ENCODE measurements around the gene HSPG2.

HSPG2 gene

DNA sequence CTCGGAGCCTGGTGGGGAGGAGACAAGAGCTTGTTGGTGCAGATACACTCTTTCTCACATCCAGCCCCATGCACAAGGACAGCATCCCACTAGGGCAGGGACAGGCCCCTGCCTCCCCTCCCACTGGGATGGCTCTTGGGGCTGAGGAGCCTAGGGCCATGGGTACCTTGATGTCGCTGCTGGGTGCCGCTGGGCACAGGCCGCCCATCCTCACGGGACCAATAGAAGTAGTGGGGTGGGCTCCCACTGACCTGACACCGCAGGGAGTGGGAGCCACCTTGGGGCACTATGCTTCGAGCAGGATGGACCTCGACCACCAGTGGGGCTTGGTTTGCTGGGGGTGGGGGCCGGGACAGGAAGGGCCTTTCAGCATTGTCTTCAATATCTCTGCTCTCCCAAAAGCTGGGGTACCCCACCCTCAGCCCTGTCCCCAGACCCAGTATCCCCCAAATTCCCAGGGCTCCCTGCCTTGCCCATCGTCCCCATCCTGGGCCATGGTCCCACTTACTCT is 77.4 kb downstream of the HSPG2 start:
- H3K27me3 Mint-ChIP-seq (ENCODE audit: low read depth): no peaks in the 10 kb centered on the region
- no peaks in the 10 kb centered on the region for H3K36me3 Mint-ChIP-seq (ENCODE audit: low read depth)
- H3K4me3 Mint-ChIP-seq: no peak overlapping the region
- DNase-seq (ENCODE audit: low spot score): no peak
- H3K4me1 Mint-ChIP-seq (ENCODE audit: low read depth): peaks cover 2% of the 10 kb centered on the region
- H3K27ac Mint-ChIP-seq: no peak overlapping the region
- no peaks in the 10 kb centered on the region for H3K9me3 Mint-ChIP-seq

DNA sequence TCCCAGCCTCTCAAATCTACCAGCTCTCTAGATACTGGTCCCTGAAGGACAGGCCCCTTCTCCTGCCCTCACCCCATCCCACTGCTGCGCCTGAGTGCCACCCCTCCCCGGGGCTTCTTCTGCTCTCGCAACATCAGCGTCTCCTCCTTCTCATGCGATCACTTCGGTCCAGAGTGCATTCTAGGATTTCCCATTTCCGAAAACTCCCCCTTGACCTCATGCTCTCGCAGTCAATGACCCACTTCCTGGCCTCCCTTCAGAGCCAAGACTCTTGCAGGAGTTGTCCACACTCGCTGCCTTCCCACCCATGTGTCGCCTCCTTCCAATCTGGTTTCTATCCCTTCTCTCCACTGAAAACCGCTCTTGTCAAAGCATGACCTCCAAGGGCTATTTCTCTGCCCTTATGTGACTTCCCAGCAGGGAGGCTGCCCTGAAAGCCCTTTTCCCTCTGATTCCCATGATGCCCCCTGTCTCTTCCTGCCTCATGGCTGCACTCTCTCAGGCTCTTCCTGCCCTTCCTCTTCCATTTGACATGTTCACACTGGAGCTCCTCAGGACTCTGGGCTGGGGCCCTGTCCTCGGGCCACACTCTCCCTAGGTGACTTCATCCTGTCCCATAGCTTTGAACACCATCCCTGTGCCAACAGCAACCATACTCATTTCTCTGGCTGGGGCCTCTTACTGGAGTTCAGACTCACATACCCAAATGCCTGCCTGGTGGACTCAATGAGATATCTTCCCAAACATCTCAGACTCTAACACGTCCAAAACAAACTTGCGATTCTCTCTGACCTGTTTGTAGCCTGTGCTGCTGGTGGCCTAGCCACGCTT is 79.1 kb downstream of the HSPG2 start:
- Mint-ChIP-seq H3K27ac (no peak overlapping the region), H3K4me3 (no peak overlapping the region), H3K9me3 (no peaks in the 10 kb centered on the region), H3K36me3 (ENCODE audit: low read depth) (no peaks in the 10 kb centered on the region), H3K4me1 (ENCODE audit: low read depth) (peaks cover 2% of the 10 kb centered on the region), H3K27me3 (ENCODE audit: low read depth) (no peaks in the 10 kb centered on the region)
- DNase-seq (ENCODE audit: low spot score): no peak

- H3K36me3 Mint-ChIP-seq (ENCODE audit: low read depth): no peaks in the 10 kb centered on the region
- H3K27ac Mint-ChIP-seq: no peak overlapping the region
- H3K4me3 Mint-ChIP-seq: no peak overlapping the region
- no peaks in the 10 kb centered on the region for H3K9me3 Mint-ChIP-seq
- DNase-seq (ENCODE audit: low spot score): no peak
- H3K27me3 Mint-ChIP-seq (ENCODE audit: low read depth): no peaks in the 10 kb centered on the region
- H3K4me1 Mint-ChIP-seq (ENCODE audit: low read depth): peaks cover 2% of the 10 kb centered on the region
Measured at GRCh38 chr1:21857142-21857839, 79.8 kb downstream of the HSPG2 start.

DNA sequence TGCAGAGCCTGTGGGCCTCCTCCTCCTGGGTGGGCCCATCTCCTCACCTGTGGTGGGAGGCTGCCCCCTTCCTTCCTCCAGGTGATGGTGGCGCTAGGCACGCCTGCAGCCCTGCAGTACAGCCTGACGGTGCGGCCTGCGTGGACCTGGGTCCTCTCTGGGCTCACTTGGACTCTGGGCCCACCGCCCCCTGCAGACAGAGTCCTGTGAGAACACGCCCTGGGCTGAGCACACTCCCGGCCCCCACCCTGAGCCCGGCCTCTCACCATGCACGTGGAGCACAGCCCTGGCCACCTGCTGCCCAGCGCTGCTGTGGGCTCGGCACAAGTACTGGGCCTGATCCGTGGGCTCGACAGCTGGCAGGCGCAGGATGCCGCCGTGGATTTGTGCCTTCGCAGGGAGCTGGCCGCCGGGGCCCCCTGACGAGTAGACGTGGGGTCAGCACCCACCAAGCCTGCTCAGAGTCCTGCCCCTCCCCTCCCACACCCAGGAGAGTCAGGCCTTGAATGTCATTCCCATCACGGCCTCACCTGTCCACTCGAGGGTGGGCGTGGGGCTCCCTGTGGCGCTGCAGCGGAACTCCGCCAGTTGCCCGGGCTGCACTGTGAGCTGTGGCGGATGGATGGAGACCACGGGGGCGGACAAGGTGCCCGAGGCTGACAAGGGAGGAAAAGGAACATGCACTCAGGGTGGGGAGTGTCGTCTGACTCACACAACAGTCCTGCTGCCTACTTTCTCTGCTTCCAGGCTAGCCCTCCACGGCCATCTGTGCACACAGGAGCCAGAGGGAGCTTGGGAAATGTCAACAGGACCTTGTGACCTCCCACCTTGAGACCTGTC is 81.6 kb downstream of the HSPG2 start:
- no peaks in the 10 kb centered on the region for H3K9me3 Mint-ChIP-seq
- peaks cover 4% of the 10 kb centered on the region for H3K4me1 Mint-ChIP-seq (ENCODE audit: low read depth)
- H3K27me3 Mint-ChIP-seq (ENCODE audit: low read depth): no peaks in the 10 kb centered on the region
- no peak overlapping the region for H3K27ac Mint-ChIP-seq
- no peaks in the 10 kb centered on the region for H3K36me3 Mint-ChIP-seq (ENCODE audit: low read depth)
- H3K4me3 Mint-ChIP-seq: no peak overlapping the region
- DNase-seq (ENCODE audit: low spot score): no peak

- Mint-ChIP-seq H3K27ac (no peak overlapping the region), H3K27me3 (ENCODE audit: low read depth) (no peaks in the 10 kb centered on the region), H3K4me1 (ENCODE audit: low read depth) (peaks cover 4% of the 10 kb centered on the region), H3K4me3 (no peak overlapping the region), H3K9me3 (no peaks in the 10 kb centered on the region), H3K36me3 (ENCODE audit: low read depth) (no peaks in the 10 kb centered on the region)
- DNase-seq (ENCODE audit: low spot score): no peak
Measured at GRCh38 chr1:21854751-21855131, 82.4 kb downstream of the HSPG2 start.

- H3K27me3 Mint-ChIP-seq (ENCODE audit: low read depth): no peaks in the 10 kb centered on the region
- no peak overlapping the region for H3K4me3 Mint-ChIP-seq
- H3K4me1 Mint-ChIP-seq (ENCODE audit: low read depth): peaks cover 4% of the 10 kb centered on the region
- H3K9me3 Mint-ChIP-seq: no peaks in the 10 kb centered on the region
- no peak for DNase-seq (ENCODE audit: low spot score)
- H3K27ac Mint-ChIP-seq: no peak overlapping the region
- no peaks in the 10 kb centered on the region for H3K36me3 Mint-ChIP-seq (ENCODE audit: low read depth)
Measured at GRCh38 chr1:21854090-21854750, 82.9 kb downstream of the HSPG2 start.

DNA sequence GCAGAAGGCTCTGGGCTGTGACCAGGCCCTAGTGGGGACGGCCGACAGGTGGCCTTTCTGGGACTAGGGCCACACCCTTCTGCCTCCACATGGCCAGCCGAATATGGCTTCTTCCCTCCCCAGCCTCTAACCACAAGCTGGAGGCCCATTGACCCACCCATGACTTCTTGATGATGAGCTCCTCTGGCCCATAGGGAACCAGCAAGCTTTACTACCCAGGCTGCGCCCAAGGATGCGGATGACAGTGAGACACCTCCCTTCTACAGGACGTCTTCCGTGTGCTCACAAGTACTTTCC is 84.0 kb downstream of the HSPG2 start:
- no peak overlapping the region for H3K4me3 Mint-ChIP-seq

DNA sequence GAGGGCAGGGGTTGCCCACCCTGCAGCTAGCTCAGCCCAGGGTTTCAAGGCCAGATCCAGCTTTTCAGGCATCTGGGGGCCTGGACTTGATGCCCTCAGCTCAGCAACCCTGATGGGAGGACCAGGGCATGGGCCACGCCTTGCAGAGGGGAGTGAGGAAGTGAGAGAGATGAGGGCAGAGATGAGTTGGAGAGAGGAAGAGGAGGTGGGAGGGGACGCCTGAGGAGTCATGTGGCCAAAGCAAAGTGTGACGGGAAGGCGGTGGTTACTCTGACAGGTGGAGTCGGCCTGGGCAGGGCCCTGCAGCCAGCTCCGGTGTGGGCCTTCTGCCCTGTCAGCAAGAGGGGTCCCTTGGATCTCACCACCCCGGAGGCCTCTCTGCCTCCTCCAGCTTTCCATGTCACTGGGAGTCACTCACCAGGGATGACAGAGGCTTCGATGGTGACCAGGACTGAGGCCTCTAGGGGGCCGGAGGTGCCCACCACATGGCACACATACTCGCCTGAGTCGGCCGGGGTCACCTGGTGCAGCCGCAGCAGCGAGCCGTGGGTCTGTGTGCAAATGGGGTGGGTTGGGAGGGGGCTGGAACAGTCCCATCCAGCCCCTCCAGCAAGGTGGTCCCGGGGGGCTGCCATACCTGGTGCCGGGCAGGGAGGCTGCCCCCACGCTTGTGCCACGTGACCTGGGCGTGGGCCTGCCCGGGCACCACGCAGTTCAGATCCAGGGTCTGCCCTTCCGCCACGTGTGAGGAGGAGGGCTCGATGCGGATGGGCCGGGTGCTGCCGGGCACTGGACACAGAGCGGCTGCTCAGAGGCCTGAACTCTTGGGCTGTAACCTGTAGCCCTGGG is 84.6 kb downstream of the HSPG2 start:
- Mint-ChIP-seq H3K27ac (peak overlapping the region; percentile 63), H3K4me3 (no peak overlapping the region)

More for the DNA sequence above, 84.0 kb downstream of the HSPG2 start:
- H3K27me3 Mint-ChIP-seq (ENCODE audit: low read depth): no peaks in the 10 kb centered on the region
- DNase-seq (ENCODE audit: low spot score): no peak
- H3K4me1 Mint-ChIP-seq (ENCODE audit: low read depth): peaks cover 4% of the 10 kb centered on the region
- H3K27ac Mint-ChIP-seq: no peak overlapping the region
- H3K9me3 Mint-ChIP-seq: no peaks in the 10 kb centered on the region
- no peaks in the 10 kb centered on the region for H3K36me3 Mint-ChIP-seq (ENCODE audit: low read depth)

DNA sequence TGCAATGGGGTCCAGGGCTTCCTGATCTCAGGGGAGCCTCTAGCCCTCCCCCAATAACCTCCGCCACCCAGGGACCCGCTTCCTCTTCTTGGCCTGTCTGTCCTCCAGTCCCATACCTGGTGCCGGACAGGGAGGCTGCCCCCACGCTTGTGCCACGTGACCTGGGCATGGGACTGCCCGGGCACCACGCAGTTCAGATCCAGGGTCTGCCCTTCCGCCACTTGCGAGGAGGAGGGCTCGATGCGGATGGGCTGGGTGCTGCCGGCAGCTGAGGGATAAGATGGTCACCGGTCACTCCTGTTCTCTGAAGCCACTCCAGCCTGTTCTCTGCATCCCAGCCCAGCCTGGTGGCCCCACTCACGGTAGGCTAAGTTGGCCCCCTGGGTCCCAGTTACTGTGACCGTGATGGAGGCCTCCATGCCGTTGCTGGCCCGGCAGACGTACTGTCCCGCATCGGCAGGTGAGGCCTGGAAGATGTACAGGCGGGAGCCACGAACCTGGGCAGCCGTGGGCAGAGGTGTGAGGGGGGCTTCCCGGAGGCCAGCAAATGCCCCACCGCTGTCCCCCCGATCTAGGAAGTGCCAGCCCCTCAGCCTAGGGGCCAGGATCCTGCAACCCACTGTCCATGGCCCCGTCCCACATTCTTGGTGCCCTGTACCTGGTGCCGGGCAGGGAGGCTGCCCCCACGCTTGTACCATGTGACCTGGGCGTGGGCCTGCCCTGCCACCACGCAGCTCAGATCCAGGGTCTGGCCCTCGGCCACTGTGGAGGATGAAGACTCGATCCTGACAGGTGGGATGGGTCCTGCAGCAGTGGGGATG is 85.5 kb downstream of the HSPG2 start:
- H3K27ac Mint-ChIP-seq: peak overlapping the region; percentile 63
- no peak overlapping the region for H3K4me3 Mint-ChIP-seq

More for the DNA sequence above, 84.6 kb downstream of the HSPG2 start:
- H3K4me1 Mint-ChIP-seq (ENCODE audit: low read depth): peaks cover 2% of the 10 kb centered on the region
- no peaks in the 10 kb centered on the region for H3K27me3 Mint-ChIP-seq (ENCODE audit: low read depth)
- H3K9me3 Mint-ChIP-seq: no peaks in the 10 kb centered on the region
- no peaks in the 10 kb centered on the region for H3K36me3 Mint-ChIP-seq (ENCODE audit: low read depth)
- DNase-seq (ENCODE audit: low spot score): no peak

GRCh38 chr1:21849909-21850576 is 87.1 kb downstream of the HSPG2 start:
- no peak for DNase-seq (ENCODE audit: low spot score)
- Mint-ChIP-seq H3K4me3 (no peak overlapping the region), H3K4me1 (ENCODE audit: low read depth) (peaks cover 2% of the 10 kb centered on the region), H3K36me3 (ENCODE audit: low read depth) (no peaks in the 10 kb centered on the region), H3K9me3 (no peaks in the 10 kb centered on the region), H3K27ac (no peak overlapping the region), H3K27me3 (ENCODE audit: low read depth) (no peaks in the 10 kb centered on the region)

More for the DNA sequence above, 85.5 kb downstream of the HSPG2 start:
- no peaks in the 10 kb centered on the region for H3K9me3 Mint-ChIP-seq
- H3K27me3 Mint-ChIP-seq (ENCODE audit: low read depth): no peaks in the 10 kb centered on the region
- DNase-seq (ENCODE audit: low spot score): no peak
- H3K36me3 Mint-ChIP-seq (ENCODE audit: low read depth): no peaks in the 10 kb centered on the region
- H3K4me1 Mint-ChIP-seq (ENCODE audit: low read depth): peaks cover 2% of the 10 kb centered on the region

DNA sequence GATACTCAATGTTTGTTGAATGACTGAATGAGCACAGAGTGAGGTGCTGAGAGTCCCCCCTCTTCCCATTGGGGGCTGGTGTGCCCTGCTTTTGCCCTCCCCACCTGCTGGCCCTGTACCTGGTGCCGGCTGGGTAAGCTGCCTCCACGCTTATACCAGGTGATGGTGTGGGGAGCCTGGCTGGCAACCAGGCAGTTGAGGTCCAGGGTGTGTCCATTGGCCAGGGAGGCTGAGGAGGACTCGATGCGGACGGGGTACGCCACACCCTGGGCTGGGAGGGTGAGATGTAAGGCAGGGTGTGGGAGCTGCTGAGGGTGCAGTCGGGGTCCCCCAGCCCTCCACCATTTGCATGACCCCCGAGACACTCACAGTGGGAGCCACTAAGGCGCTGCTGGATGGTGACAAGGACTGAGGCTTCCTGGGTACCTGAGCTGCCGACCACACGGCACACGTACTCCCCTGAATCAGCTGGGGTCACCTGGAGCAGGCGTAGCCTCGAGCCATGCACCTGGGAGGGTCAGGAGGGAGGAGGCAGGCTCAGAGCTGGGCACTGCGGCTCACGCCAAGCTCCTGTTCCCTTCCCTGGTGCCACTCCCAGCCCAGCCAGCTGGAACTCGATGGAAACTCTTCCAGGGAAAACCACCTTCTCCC is 88.5 kb downstream of the HSPG2 start:
- H3K27ac Mint-ChIP-seq: no peak overlapping the region
- no peaks in the 10 kb centered on the region for H3K36me3 Mint-ChIP-seq (ENCODE audit: low read depth)
- H3K4me3 Mint-ChIP-seq: no peak overlapping the region
- H3K27me3 Mint-ChIP-seq (ENCODE audit: low read depth): no peaks in the 10 kb centered on the region
- H3K4me1 Mint-ChIP-seq (ENCODE audit: low read depth): peaks cover 2% of the 10 kb centered on the region
- H3K9me3 Mint-ChIP-seq: no peaks in the 10 kb centered on the region
- DNase-seq (ENCODE audit: low spot score): no peak
